SIG-M5 (cell line): Measurements from ENCODE around the gene SNRNP25.

ENCODE experiments used
- DNase-seq: peaks from one replicate; lab custom pipeline; 2025; lab: John Stamatoyannopoulos, UW

SNRNP25 gene

DNA sequence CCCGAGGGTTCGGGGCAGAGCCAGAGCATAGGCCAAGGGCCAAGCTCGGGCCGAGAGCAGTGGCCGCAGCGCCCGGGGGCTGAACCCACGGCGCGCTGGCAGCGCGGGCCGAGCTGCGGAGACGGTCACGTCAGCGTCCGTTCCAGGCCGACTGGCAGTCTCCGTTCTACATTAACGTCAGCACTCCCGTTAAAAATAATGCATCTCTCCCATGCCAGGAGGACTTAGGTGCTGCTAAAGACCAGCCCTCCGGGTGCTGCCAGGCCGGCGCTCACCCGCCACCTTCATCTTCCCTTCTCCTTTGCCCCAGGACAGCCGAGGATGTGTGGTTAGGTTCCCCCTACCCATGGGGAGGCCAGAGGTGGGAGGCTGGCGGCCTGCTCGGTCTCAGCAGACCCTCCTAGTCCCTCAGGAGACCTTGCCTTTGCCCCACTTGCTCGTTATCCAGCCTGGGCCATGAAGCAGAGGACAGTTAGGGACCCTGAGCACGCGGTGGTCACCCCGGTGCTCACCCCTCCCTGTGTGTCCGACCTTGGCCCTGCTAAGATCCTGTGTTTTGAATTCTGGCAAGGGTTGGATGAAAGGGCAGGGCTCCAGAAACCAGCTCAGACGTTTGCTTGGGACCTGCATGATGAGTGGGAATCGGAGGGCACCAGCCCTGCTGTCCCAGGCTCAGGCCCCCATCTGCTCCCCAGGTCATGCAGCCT is 25.0 kb downstream of the SNRNP25 start:
- DNase-seq: no peak

- no peak for DNase-seq
Observed at GRCh38 chr16:79151-80054, 25.8 kb downstream of the SNRNP25 start.

DNA sequence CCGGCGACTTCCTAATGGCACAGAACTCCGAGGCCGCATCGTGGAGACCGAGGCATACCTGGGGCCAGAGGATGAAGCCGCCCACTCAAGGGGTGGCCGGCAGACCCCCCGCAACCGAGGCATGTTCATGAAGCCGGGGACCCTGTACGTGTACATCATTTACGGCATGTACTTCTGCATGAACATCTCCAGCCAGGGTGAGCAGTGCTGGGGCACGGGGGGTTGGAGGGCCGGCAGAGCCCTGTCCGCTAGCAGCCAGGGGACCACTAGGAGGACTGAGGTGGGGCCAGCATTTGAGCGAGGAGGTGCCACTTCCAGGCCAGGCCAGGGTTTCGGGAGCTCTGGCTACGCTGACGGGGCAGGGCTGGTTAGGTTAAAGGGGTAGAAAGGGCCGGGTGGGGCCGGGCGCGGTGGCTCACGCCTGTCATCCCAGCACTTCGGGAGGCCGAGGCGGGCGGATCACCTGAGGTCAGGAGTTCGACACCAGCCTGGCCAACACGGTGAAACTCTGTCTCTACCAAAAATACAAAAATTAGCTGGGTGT is 29.5 kb downstream of the SNRNP25 start:
- DNase-seq: no peak

DNA sequence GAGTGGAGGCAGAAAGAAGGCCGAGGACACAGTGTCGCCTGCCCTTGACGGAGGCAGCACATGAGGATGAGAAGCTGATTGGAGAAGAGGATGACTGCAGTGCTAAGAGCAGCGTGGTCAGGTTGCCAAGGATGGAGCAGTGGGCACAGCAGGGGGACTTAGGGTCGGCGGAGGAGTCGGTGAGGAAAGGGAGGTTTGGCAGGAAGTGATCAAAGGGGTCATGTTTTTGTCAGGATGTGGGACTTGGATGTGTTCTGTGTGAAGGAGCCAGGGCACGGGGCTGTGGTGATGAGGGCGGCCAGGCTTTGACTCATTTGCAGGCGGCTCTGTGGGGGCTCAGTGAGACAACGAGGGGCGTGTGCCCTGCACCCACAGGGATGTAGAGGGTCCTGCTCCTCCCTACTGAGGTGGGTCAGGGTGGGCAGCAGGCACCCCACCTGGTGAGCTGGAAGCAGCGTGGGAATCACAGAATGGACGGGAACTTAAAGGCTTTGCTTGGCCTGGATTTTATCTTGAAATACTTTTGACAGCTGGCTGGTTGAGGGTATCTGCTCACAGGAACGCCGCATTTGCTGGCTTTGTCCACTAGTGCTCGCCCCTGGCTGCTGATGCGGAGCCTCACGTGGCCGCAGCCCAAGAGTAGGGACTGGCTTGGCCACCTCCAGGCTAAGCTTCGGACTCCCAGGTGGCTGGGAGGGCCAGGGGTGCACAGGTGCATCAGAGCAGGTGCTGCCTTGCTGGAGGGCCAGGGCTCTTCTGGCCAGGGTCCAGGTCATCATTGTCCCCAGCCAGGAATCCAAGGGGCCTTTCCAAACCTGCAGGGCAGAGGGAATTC is 30.4 kb downstream of the SNRNP25 start:
- no peak for DNase-seq

GRCh38 chr16:84718-85406 is 31.2 kb downstream of the SNRNP25 start:
- DNase-seq: no peak

- DNase-seq: no peak
Observed at GRCh38 chr16:85407-85782, 31.8 kb downstream of the SNRNP25 start.

DNA sequence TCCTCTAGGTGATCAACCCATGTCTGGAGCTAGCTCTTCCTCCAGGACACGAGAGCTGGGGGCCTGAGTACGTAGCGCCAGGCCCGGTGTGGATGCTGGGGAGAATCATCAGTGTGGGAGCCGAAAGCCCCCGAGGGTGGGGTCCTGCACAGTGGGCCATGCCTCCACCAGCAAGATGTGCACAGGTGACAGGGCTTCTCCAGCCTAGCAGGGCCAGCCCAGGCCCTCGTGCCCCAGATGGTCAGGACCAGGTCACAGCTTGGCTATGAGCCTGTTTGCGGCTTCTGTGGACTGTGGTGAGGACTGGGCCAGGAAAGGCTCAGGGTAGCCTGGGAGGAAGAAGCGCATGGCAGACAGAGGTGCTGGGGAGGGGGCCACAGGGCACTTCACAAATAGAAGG is 32.2 kb downstream of the SNRNP25 start:
- no peak for DNase-seq

DNA sequence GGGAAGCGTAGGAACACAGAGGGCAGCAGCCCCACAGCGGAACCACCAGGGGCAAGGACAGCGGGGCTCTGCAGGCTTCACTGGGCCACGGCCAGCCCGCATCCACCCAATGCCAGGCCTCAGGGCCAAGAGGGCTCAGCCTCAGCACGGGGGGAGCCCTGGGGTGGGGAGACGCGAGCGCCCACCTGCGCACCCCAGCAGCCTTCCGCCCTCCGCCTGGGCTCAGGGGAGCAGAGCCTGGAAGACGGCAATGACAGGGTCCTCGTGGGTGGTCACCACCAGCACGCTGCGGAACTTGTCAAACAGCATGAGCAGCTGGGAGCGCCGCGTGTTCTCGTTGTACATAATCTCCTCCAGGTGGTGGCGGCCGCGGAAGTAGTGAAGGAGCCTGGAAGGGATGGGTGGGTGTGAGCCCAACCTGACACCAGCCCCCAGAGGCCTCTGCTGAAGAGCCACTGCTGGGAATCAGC is 32.9 kb downstream of the SNRNP25 start:
- no peak for DNase-seq

- DNase-seq: no peak
Observed at GRCh38 chr16:88613-89012, 35.0 kb downstream of the SNRNP25 start.

DNA sequence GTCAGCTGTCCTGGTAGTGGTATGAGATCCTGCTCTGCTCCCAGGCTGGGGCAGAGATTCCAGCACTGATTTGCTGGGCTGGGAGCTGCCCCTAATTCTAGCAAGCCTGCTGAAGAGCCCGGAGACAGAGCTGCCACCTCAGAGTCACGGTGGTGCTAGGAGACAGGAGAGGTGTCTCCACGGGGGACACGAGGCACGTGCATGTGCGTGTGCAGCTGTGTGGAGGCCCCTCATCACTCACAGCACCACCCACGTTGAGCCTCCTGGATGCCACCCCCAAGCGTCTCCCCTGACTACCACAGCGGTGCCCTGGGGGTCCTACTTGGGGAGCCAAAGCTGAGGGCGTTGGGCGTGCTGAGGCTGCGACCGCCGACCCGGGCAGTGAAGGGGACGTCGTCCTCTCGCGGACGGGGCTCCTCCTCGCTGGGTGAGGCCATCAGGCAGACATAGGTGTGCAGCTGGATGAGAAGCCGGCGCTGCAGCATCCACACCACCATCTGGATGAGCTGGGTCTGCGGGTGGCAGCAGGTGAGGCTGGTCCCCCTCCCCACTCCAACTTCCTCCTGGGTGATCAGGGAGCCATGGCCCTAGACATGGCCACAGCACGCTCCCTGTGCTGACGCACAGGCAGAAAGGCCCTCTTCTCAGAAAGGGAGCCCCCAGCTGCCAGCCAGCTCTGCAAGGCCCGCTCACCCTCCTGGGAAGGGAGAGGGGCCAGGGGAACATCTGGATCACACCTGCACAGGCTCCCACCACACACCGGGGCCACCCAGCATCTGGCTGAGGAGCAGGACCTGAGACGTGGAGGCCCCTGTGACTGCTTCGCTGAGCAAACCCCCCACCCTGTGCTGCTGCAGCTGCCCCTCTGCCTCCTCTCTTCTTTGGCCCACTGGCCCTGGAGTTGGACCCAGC is 36.0 kb downstream of the SNRNP25 start:
- DNase-seq: no peak

DNA sequence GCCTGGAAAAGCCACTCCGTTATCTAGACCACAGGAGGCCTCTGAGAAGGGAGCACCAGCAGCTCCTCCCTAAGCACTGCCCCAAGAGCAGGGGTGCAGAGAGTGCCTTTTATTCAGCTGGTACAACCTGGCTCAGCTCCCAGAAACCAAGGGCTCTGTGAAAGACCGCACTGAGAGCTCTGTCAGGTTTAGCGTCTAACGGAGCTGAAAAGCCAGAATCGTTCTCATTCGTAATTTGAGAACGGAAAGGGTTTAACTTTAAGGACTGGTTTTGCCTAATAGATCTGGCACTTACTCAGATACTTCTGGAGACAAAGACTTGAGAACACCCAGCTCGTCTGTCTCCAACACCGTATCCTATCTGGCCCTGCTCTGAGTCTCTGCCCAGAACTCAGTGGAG is 37.9 kb downstream of the SNRNP25 start:
- no peak for DNase-seq

GRCh38 chr16:92431-93339 is 39.1 kb downstream of the SNRNP25 start:
- no peak for DNase-seq

DNA sequence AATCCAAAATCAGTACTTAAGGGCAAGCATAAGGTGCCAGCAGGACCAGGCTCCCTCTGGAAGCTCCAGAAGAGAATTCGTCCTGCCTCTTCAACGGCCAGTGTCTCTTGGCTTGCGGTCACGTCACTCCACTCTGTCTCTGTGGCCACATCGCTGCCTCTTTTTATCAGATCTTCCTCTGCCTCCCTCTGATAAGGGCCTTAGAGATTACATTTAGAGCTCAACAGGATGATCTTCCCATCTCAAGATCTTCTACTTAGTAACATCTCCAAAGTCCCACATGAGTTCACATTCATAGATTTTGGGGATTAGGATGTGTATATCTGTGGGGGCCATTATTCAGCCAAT is 41.3 kb downstream of the SNRNP25 start:
- no peak for DNase-seq

DNA sequence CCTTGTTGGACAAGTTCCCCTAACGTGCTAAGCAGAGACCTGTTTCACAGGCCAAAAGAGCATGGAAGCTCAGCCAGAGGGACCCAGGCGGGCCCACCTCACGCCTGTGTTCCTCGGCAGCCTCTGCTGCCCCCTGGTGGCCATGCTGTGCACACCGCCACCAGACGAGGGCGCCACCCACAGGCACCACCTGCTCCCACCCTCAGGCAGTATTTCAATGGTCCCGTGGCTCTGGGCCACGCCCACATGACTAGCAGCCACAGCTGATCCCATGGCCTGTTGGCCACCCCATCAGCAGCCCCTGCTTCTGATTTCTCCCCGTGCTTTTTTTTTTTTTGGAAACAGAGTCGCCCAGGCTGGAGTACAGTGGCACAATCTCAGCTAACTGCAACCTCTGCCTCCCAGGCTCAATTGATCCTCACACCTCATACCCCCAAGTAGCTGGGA is 43.3 kb downstream of the SNRNP25 start:
- DNase-seq: no peak

- no peak for DNase-seq
Observed at GRCh38 chr16:97822-98221, 44.2 kb downstream of the SNRNP25 start.

- no peak for DNase-seq
Observed at GRCh38 chr16:100989-101388, 47.4 kb downstream of the SNRNP25 start.

GRCh38 chr16:101586-101985 is 48.0 kb downstream of the SNRNP25 start:
- no peak for DNase-seq

GRCh38 chr16:102060-102855 is 48.6 kb downstream of the SNRNP25 start:
- no peak for DNase-seq

DNA sequence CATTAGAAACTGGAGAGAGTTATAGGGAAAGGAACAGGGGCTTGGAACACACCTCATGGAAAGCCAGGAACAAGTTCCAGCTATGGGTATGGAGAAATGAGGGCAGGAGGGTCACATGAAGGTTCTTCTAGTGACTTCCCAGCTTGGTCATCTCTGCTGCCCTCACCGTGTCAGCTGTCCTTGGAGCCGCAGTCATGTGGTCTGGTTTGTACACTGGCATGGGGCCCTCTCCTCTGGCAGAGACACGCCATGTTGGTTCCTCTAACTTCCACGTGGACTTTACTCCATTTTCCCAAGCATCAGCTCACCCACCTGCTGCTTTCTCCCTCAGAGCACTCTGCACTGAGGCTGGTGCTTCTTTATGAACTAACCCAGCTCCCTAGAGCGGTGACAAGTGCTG is 50.7 kb downstream of the SNRNP25 start:
- no peak for DNase-seq
